C4-2B (cell line): ENCODE measurements around the gene TNS1.

Experiments
- H3K27ac ChIP-seq: fragments of 450-650 bp; 2 replicates; pipeline ENCODE4 v1.5.1; 2017
- CTCF ChIP-seq: fragments of 450-650 bp; conservative IDR thresholded peaks from 2 replicates; pipeline ENCODE4 v1.5.1; 2017; ENCODE audit warnings: mild to moderate bottlenecking
- ZFX ChIP-seq: fragments of 450-650 bp; IDR thresholded peaks from 2 replicates; pipeline ENCODE4 v1.6.1; 2017

The TNS1 gene

GRCh38 chr2:217880891-217881290, 121.9 kb downstream of the TNS1 start:
- H3K27ac ChIP-seq = no peak overlapping the region
- TF ChIP-seq ZFX (no peak), CTCF (no peak)

- H3K27ac ChIP-seq = no peak overlapping the region
- TF ChIP-seq CTCF (no peak), ZFX (no peak)
Observed at GRCh38 chr2:217880287-217880889, 122.4 kb downstream of the TNS1 start.

DNA sequence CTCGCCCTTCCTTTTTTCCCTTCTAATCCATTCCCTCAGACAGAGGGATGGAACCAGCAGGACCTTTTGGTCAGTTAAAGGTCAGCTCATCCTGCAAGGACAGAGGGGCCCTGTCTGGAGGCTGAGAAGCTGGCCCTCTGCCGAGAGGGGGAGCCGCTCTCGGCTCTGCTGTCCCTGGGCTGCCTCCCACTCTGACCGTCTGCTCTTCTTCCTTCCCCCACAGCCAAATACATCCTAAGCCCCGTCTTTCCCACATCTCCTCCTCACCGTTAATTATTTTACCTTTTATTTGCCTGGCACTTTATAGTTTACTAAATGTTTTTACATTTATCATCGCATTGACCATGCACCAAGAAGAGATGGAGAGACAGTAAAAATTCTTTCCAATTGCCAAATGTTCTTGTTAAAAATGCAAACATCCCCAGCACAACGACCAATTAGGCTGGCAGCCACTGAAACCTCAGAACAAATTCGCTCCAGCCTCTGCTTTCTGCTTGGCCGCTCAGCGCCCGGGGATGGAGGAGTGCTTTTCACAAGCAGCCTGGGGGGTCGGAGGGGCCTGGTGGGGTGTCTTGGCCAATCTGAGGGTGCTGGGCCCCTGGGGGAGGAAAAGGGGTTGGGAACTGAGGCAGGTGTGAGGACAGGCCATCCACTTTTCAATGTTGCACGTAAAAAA, 123.7 kb downstream of the TNS1 start:
- no peak for TF ChIP-seq ZFX
- TF ChIP-seq CTCF = no peak

GRCh38 chr2:217877866-217878265, 124.9 kb downstream of the TNS1 start:
- H3K27ac ChIP-seq = no peak overlapping the region
- TF ChIP-seq ZFX = no peak
- TF ChIP-seq CTCF = no peak

More for the DNA sequence above, 123.7 kb downstream of the TNS1 start:
- H3K27ac ChIP-seq = no peak overlapping the region

GRCh38 chr2:217876253-217876570, 126.6 kb downstream of the TNS1 start:
- no peak overlapping the region for H3K27ac ChIP-seq
- TF ChIP-seq ZFX (no peak), CTCF (no peak)

GRCh38 chr2:217875556-217876252, 127.1 kb downstream of the TNS1 start:
- TF ChIP-seq ZFX (no peak), CTCF (no peak)
- no peak overlapping the region for H3K27ac ChIP-seq

GRCh38 chr2:217875138-217875537, 127.7 kb downstream of the TNS1 start:
- H3K27ac ChIP-seq = no peak overlapping the region
- TF ChIP-seq ZFX (no peak), CTCF (no peak)
